ENCODE data around the gene ATRNL1. TPM values are rescaled to one million over a fixed set of nuclear protein-coding genes. Genes with fewer than 3 reads are reported as not detected.

ATRNL1 gene
- total RNA-seq, 1 experiment from 2014 or later = not detected

DNA sequence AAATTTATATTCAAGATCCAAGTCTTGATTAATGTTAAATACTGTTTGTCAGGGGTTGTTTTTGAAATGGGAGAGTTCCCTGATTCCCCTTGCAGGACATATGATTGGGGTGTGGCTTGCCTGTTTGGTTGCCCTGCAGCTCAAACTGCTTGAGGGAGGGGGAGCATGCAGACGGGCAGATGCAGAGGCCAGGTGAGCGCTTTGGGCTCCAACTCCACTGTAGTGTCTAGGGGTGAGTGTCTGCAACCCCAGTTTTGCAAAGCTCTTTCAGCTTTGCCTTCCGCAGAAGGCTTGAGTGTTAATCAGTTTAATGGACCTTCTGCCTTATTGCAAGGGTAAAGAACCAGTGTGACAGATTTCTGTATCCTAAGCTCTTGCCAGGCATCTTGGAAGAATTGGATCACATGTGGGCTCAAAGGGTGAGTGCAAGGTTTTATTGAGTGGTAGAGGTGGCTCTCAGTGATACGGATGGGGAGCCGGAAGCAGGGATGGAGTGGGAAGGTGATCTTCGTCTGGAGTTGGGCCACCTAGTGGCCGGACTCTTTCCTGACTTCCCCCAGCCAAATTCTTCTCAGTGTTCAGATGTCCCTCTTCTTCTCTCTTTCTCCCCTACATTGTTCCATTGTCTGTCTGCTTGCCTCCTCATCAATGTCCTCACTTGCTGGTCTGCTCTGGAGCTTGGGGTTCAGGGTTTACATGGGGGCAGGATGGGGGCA is 479.7 kb downstream of the ATRNL1 start:
- Histone ChIP-seq H3K4me1 (ENCODE audit: insufficient read depth, low read length) (no peaks in the 10 kb centered on the region), H3K9me3 (ENCODE audit: low read length) (no peaks in the 10 kb centered on the region), H3K9ac (ENCODE audit: low read length) (no peak overlapping the region), H3K79me2 (ENCODE audit: low read length) (no peaks in the 10 kb centered on the region), H4K20me1 (ENCODE audit: low read length) (no peaks in the 10 kb centered on the region), H2AFZ (ENCODE audit: low read length) (no peak overlapping the region), H3K36me3 (ENCODE audit: low read depth, low read length) (no peaks in the 10 kb centered on the region), H3K27ac (ENCODE audit: low read length) (no peak overlapping the region), H3F3A (ENCODE audit: low read length, unreplicated experiment) (no peaks in the 10 kb centered on the region), H3K4me2 (ENCODE audit: low read length) (no peak overlapping the region), H3K4me3 (ENCODE audit: low read length) (no peak overlapping the region), H3K27me3 (ENCODE audit: low read length) (no peaks in the 10 kb centered on the region), H3K9me2 (replicated peaks; ENCODE audit: low read length) (no peaks in the 10 kb centered on the region)
- intact Hi-C loops (cut with micrococcal nuclease) = no loop called here
- POLR2A ChIA-PET (ENCODE audit: unreplicated experiment) = no interaction called here
- no TSS peak for BruUV-seq (replicated peaks)
- TF ChIP-seq EZH2phosphoT487 (IDR thresholded peaks at IDR 0.05; ENCODE audit: borderline replicate concordance, low read length) (no peak), EZH2 (IDR thresholded peaks at IDR 0.05; ENCODE audit: low read length, unreplicated experiment) (no peak)
- TF ChIP-seq, protein P1, sequence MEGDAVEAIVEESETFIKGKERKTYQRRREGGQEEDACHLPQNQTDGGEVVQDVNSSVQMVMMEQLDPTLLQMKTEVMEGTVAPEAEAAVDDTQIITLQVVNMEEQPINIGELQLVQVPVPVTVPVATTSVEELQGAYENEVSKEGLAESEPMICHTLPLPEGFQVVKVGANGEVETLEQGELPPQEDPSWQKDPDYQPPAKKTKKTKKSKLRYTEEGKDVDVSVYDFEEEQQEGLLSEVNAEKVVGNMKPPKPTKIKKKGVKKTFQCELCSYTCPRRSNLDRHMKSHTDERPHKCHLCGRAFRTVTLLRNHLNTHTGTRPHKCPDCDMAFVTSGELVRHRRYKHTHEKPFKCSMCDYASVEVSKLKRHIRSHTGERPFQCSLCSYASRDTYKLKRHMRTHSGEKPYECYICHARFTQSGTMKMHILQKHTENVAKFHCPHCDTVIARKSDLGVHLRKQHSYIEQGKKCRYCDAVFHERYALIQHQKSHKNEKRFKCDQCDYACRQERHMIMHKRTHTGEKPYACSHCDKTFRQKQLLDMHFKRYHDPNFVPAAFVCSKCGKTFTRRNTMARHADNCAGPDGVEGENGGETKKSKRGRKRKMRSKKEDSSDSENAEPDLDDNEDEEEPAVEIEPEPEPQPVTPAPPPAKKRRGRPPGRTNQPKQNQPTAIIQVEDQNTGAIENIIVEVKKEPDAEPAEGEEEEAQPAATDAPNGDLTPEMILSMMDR (conservative IDR thresholded peaks at IDR 0.05; ENCODE audit: low read depth, low read length) = 0 out of 2 replicates have a peak, but pooled peaks have one; percentile 36
- DNase-seq (no peak), ATAC-seq (no peak)
- CTCF ChIA-PET = no interaction called here

DNA sequence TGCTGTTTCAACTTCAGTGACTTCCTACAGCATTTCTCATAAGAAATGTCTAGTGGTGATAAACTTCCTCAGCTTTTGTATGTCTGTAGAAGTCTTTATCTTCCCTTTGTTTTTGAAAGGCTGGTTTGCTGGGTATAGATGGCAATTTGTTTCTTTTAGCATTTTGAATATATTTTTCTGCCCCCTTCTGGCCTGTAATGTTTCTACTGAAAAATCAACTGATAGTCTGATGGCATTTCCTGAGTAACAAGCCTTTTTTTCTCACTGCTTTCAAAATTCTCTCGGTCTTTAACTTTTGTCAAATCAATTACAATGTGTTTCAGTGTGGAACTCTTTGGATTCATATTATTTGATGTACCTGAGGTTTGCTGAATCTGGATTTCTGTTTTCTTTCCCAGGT is 487.1 kb downstream of the ATRNL1 start:
- H3K27ac ChIP-seq (ENCODE audit: low read length) = no peak overlapping the region

DNA sequence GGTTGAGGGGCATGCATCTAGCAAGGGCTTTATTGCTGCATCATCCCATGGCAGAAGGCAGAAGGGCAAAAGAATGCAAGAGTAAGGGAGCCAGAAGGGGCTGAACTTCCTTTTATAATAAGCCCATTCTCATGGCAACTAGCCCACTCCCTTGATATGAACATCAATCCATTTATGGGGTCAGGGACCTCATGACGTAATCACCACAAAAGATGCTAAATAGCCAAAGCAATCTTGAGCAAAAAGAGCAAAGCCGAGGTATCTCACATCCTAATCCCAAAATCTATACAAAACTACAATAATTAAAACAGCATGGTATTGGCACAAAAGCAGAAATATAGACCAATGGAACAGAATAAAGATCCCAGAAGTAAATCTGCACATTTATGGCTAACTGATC is 499.9 kb downstream of the ATRNL1 start:
- Histone ChIP-seq H3K9ac (ENCODE audit: low read length) (no peak overlapping the region), H3F3A (ENCODE audit: low read length, unreplicated experiment) (no peaks in the 10 kb centered on the region), H3K4me2 (ENCODE audit: low read length) (no peak overlapping the region), H3K4me1 (ENCODE audit: insufficient read depth, low read length) (no peaks in the 10 kb centered on the region), H3K79me2 (ENCODE audit: low read length) (no peaks in the 10 kb centered on the region), H3K27ac (ENCODE audit: low read length) (no peak overlapping the region), H3K27me3 (ENCODE audit: low read length) (no peaks in the 10 kb centered on the region), H4K20me1 (ENCODE audit: low read length) (no peaks in the 10 kb centered on the region), H3K9me3 (ENCODE audit: low read length) (no peaks in the 10 kb centered on the region), H3K4me3 (ENCODE audit: low read length) (no peak overlapping the region), H2AFZ (ENCODE audit: low read length) (no peak overlapping the region), H3K36me3 (ENCODE audit: low read depth, low read length) (no peaks in the 10 kb centered on the region), H3K9me2 (replicated peaks; ENCODE audit: low read length) (no peaks in the 10 kb centered on the region)
- DNase-seq (no peak), ATAC-seq (no peak)
- intact Hi-C loops (cut with micrococcal nuclease) = no loop called here
- POLR2A ChIA-PET (ENCODE audit: unreplicated experiment) = no interaction called here
- CTCF ChIA-PET = no interaction called here
- TF ChIP-seq EZH2phosphoT487 (IDR thresholded peaks at IDR 0.05; ENCODE audit: borderline replicate concordance, low read length) (no peak), EZH2 (IDR thresholded peaks at IDR 0.05; ENCODE audit: low read length, unreplicated experiment) (no peak)
- TF ChIP-seq, protein P1 (conservative IDR thresholded peaks at IDR 0.05; ENCODE audit: low read depth, low read length) = no peak
- no TSS peak for BruUV-seq (replicated peaks)

More for the DNA sequence above, 487.1 kb downstream of the ATRNL1 start:
- Histone ChIP-seq H3K9me2 (replicated peaks; ENCODE audit: low read length) (no peaks in the 10 kb centered on the region), H2AFZ (ENCODE audit: low read length) (no peak overlapping the region), H3K4me3 (ENCODE audit: low read length) (no peak overlapping the region), H3F3A (ENCODE audit: low read length, unreplicated experiment) (no peaks in the 10 kb centered on the region), H4K20me1 (ENCODE audit: low read length) (no peaks in the 10 kb centered on the region), H3K4me1 (ENCODE audit: insufficient read depth, low read length) (no peaks in the 10 kb centered on the region), H3K9me3 (ENCODE audit: low read length) (no peaks in the 10 kb centered on the region), H3K79me2 (ENCODE audit: low read length) (no peaks in the 10 kb centered on the region), H3K4me2 (ENCODE audit: low read length) (no peak overlapping the region), H3K9ac (ENCODE audit: low read length) (no peak overlapping the region), H3K36me3 (ENCODE audit: low read depth, low read length) (no peaks in the 10 kb centered on the region), H3K27me3 (ENCODE audit: low read length) (no peaks in the 10 kb centered on the region)
- intact Hi-C loops (cut with micrococcal nuclease) = no loop called here
- no TSS peak for BruUV-seq (replicated peaks)
- ChIA-PET CTCF (no interaction called here), POLR2A (ENCODE audit: unreplicated experiment) (no interaction called here)
- DNase-seq (no peak), ATAC-seq (no peak)
- TF ChIP-seq EZH2 (IDR thresholded peaks at IDR 0.05; ENCODE audit: low read length, unreplicated experiment) (no peak), EZH2phosphoT487 (IDR thresholded peaks at IDR 0.05; ENCODE audit: borderline replicate concordance, low read length) (no peak)
- TF ChIP-seq, protein P1 (conservative IDR thresholded peaks at IDR 0.05; ENCODE audit: low read depth, low read length) = no peak
